Tibial nerve (tissue), 4 donors: ENCODE measurements around the gene ZNF516. TPM values are rescaled to one million over a fixed set of nuclear protein-coding genes. Genes with fewer than 3 reads are reported as not detected.

Source experiments
- DNase-seq, 2 donors: peaks; one replicate each; pipeline ENCODE4 v3.0.0-alpha.2; 2019; ENCODE audit warnings: low spot score in 2 of 2
- H3K27ac ChIP-seq, 4 donors: fragments of 200-600 bp; sonication (generic) in 3 of 4; one replicate each; pipeline ENCODE4 v1.5.1; 2017 to 2019; ENCODE audit warnings: mild to moderate bottlenecking in 1 of 4
- H3K27me3 ChIP-seq, 2 donors: fragments of 200-600 bp; sonication (generic) in 1 of 2; one replicate each; pipeline versions ENCODE4 v1.5.1 to v1.6.0; 2017 to 2019
- H3K36me3 ChIP-seq, 3 donors: fragments of 200-600 bp; sonication (generic); one replicate each; pipeline ENCODE4 v1.5.1; 2018 to 2019
- H3K4me1 ChIP-seq, 4 donors: fragments of 200-600 bp; sonication (generic) in 3 of 4; one replicate each; pipeline ENCODE4 v1.5.1; 2017 to 2019
- H3K4me3 ChIP-seq, 4 donors: fragments of 200-600 bp; sonication (generic) in 3 of 4; one replicate each; pipeline ENCODE4 v1.5.1; 2017 to 2019; ENCODE audit warnings: mild to moderate bottlenecking in 1 of 4, moderate library complexity in 1 of 4
- H3K9me3 ChIP-seq, 4 donors: fragments of 200-600 bp; sonication (generic) in 3 of 4; one replicate each; pipeline ENCODE4 v1.5.1; 2017 to 2019
- EP300 ChIP-seq, 2 donors: sonication (generic); formaldehyde crosslinking; IDR thresholded peaks; one replicate each; pipeline ENCODE4 v1.6.1; 2017; ENCODE audit warnings: antibody characterized with exemption in 2 of 2, mild to moderate bottlenecking in 1 of 2
- POLR2A ChIP-seq, 2 donors: fragments of 450-650 bp; IDR thresholded peaks; one replicate each; pipeline ENCODE4 v1.6.1; 2017; ENCODE audit warnings: antibody characterized with exemption in 2 of 2, mild to moderate bottlenecking in 2 of 2, moderate library complexity in 2 of 2
- WGBS, 2 donors: methylation state at CpG; one replicate each; pipeline ENCODE4 v1.1.5; 2018; 5-methylcytosine and 5-hydroxymethylcytosine counted together
- total RNA-seq, 4 donors: library from RNA; depleted of rRNA; stranded (reverse); fragments of >200 nt; gene quantifications; one replicate each; pipeline ENCODE4 v1.1.0, GENCODE V29; 2016
- TF ChIP-seq, protein P1 (sequence below), 5 experiments: fragments of 200-600 bp in 3 of 5; fragments of 450-650 bp in 2 of 5; sonication (generic) in 3 of 5; IDR thresholded peaks; one replicate each; pipeline ENCODE4 v1.5.1; 2016 to 2019; ENCODE audit warnings: antibody characterized with exemption in 5 of 5, mild to moderate bottlenecking in 3 of 5, moderate library complexity in 2 of 5

The ZNF516 gene
- total RNA-seq, 4 donors from 2014 or later, result 31.4 to 63.0 (median 45.5) TPM

DNA sequence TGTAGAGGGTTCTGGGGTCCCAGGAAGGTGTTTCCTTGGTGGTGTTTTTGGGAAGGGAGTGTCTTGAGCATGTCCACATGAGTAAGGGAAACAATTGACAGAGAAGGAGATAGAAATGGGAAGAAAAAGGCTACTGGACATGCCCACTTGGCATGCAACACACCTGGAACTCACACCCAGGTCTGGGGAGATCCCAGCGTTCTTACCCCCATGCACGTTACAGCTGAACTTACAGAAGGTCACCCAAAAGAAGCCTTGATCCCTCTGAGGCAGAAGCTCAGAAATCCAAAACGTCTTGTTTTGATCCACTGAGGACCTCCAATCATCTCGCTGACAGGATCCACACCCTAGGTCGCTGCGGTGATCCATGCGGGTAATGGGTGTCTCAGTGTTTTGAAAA lies 142.0 kb downstream of the ZNF516 start:
- TF ChIP-seq, protein P1, sequence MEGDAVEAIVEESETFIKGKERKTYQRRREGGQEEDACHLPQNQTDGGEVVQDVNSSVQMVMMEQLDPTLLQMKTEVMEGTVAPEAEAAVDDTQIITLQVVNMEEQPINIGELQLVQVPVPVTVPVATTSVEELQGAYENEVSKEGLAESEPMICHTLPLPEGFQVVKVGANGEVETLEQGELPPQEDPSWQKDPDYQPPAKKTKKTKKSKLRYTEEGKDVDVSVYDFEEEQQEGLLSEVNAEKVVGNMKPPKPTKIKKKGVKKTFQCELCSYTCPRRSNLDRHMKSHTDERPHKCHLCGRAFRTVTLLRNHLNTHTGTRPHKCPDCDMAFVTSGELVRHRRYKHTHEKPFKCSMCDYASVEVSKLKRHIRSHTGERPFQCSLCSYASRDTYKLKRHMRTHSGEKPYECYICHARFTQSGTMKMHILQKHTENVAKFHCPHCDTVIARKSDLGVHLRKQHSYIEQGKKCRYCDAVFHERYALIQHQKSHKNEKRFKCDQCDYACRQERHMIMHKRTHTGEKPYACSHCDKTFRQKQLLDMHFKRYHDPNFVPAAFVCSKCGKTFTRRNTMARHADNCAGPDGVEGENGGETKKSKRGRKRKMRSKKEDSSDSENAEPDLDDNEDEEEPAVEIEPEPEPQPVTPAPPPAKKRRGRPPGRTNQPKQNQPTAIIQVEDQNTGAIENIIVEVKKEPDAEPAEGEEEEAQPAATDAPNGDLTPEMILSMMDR (IDR thresholded peaks at IDR 0.05), result no peak
- TF ChIP-seq POLR2A (IDR thresholded peaks at IDR 0.05), result no peak
- TF ChIP-seq EP300 (IDR thresholded peaks at IDR 0.05), result no peak
- 92 to 94% methylated on average over 7 of the region's 7 CpGs for WGBS, 2 donors
- H3K4me3 ChIP-seq, result no peak overlapping the region
- peaks cover 0 to 3% (median 0%) of the 10 kb centered on the region in 4 donors for H3K9me3 ChIP-seq
- peaks cover 0 to 20% (median 0%) of the 10 kb centered on the region in 4 donors for H3K4me1 ChIP-seq
- peaks cover 0 to 29% (median 0%) of the 10 kb centered on the region in 3 donors for H3K36me3 ChIP-seq
- no peak for DNase-seq
- H3K27me3 ChIP-seq, result no peaks in the 10 kb centered on the region
- H3K27ac ChIP-seq, result no peak overlapping the region

DNA sequence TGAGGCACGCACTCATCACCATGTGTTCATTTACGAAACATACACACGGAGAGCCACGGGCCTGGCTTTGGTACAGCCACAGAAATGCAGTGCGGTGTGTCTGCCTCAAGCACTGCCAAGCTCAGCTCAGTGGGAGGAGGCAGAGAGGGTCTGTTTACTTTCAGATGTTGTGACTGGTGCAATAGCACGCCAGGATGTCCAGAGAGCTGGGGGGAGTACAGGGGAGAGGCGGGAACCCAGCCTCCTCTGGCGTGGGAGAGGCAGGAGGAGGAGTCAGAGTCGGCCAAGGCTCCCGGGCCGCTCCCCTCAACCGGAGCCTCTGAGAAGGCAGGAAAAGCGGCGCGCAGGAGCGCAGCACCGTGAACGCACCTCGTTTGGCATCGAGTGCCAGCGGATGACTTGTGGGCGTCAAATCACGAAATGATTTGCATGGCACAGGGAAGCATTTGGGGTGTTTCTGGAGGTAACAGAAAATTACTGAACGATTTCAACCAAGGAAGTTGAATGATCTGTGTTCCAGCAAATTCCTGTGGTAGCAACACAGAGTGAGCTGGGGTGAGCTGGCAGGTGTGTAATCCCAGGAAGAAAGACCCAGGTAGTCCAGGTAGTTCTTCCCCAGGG lies 143.0 kb downstream of the ZNF516 start:
- H3K4me1 ChIP-seq, result peaks cover 0 to 20% (median 0%) of the 10 kb centered on the region in 4 donors
- TF ChIP-seq POLR2A (IDR thresholded peaks at IDR 0.05) (peak in 1 of 2 donors; percentile 14), EP300 (IDR thresholded peaks at IDR 0.05) (no peak)
- TF ChIP-seq, protein P1 (IDR thresholded peaks at IDR 0.05), result no peak
- peaks cover 0 to 20% (median 0%) of the 10 kb centered on the region in 3 donors for H3K36me3 ChIP-seq
- peak overlapping the region in 1 of 4 donors; percentile 3 for H3K27ac ChIP-seq
- H3K9me3 ChIP-seq, result peaks cover 0 to 3% (median 0%) of the 10 kb centered on the region in 4 donors
- DNase-seq, result peak; percentile 30 to 43
- peak overlapping the region in 1 of 4 donors; percentile 14 for H3K4me3 ChIP-seq
- H3K27me3 ChIP-seq, result no peaks in the 10 kb centered on the region
- WGBS, 2 donors, result 45 to 55% methylated on average over 17 to 24 of the region's 24 CpGs

DNA sequence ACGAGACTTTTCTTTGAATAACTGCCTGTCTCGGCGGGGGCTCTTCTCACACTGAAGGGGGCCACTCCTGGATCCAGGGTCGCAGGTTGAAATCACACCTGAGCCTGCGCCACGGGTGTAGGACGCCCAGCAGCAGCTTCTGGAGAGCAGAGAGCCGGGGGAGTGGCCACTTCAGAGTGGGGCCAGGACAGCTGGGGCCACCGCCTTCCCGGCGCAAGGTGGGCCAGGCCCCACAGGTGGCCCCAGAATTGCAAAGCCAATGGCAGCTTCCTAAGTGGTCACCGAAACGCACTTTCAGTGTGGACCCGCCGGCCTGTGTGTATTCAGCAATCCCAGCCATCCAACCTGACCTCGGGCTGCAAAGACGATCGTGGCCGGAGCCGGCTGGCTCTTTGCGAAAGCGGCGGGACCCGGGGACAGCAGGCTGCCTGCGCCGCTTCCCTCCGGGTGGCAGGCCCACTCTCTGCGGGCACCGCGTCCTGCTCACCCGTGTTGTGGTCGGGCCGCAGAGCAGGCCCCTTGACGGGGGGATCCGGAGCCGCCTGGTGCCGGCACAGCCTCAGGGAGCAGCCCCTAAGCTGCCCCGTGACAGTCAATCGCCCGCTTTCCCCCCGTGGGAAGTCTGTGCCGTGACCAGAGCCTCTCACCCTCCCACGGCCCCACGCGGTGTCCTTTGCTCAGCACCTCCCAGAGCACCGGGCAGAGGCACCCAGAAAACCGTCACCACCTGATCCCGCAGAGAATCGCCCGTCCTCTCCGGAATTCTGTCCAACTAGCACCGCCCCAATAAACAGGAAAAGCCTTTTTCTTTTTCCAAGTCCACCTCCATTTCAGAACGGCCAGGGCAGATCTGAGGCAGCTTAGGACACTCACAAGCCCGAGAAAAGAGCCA lies 144.7 kb downstream of the ZNF516 start:
- peaks cover 0 to 3% (median 0%) of the 10 kb centered on the region in 4 donors for H3K9me3 ChIP-seq
- H3K36me3 ChIP-seq, result peaks cover 0 to 3% (median 0%) of the 10 kb centered on the region in 3 donors
- H3K4me1 ChIP-seq, result peaks cover 0 to 20% (median 0%) of the 10 kb centered on the region in 4 donors
- WGBS, 2 donors, result 87% methylated on average over 38 to 52 of the region's 54 CpGs
- H3K27me3 ChIP-seq, result no peaks in the 10 kb centered on the region
- H3K27ac ChIP-seq, result no peak overlapping the region
- no peak overlapping the region for H3K4me3 ChIP-seq
- DNase-seq, result no peak
- TF ChIP-seq EP300 (IDR thresholded peaks at IDR 0.05), result no peak
- TF ChIP-seq POLR2A (IDR thresholded peaks at IDR 0.05), result no peak
- TF ChIP-seq, protein P1 (IDR thresholded peaks at IDR 0.05), result no peak

DNA sequence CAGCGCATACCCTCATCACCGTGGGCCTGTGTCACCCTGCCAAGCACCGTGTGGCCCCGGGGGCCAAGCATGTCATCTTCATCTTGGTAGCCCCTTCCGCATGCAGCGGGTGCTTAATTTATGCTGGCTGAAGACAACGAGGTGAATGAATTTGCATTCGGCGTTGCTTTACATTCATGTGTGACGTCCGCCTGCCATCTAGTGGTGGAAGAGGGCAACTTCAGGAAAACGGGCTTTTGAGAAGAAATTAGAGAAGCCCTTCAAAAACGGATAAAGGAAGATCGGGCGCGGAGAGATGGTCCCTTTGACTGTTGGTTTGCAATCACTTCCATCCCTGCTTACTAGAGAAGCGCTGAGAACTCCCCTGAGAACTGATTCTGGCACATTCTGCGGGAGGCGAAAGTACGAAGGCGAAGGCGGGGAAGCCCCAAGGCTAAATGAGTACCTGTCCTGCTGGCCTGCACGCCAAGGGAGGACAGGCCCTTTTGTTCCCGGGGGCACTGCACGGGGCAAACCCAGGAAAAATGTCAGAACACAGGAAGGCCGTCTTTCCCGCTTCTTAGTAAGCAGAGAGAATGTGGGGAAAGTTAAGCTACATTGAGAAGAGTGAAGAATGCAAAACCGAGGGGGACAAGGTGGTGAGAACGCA lies 145.9 kb downstream of the ZNF516 start:
- H3K36me3 ChIP-seq, result peaks cover 0 to 3% (median 0%) of the 10 kb centered on the region in 3 donors
- no peaks in the 10 kb centered on the region for H3K27me3 ChIP-seq
- no peak overlapping the region for H3K4me3 ChIP-seq
- peaks cover 0 to 20% (median 0%) of the 10 kb centered on the region in 4 donors for H3K4me1 ChIP-seq
- DNase-seq, result peak; percentile 73 to 78
- TF ChIP-seq EP300 (IDR thresholded peaks at IDR 0.05) (no peak), POLR2A (IDR thresholded peaks at IDR 0.05) (no peak)
- TF ChIP-seq, protein P1 (IDR thresholded peaks at IDR 0.05), result peak; percentile 78 to 89 (median 84)
- H3K27ac ChIP-seq, result no peak overlapping the region
- WGBS, 2 donors, result 27 to 35% methylated on average over 28 to 29 of the region's 29 CpGs
- peaks cover 0 to 3% (median 0%) of the 10 kb centered on the region in 4 donors for H3K9me3 ChIP-seq
